Thoracic aorta (tissue), 2 donors: ENCODE measurements around the gene NRCAM. TPM values are rescaled to one million over a fixed set of nuclear protein-coding genes. Genes with fewer than 3 reads are reported as not detected.

Source experiments
- ATAC-seq: fragments of 150-250 bp; one replicate; pipeline ENCODE4 v1.8.0; 2017; ENCODE audit warnings: low read depth; ENCODE audit not compliant: insufficient number of reproducible peaks, low FRiP score
- DNase-seq: peaks from one replicate; pipeline ENCODE4 v3.0.0-alpha.2; 2020; ENCODE audit warnings: low spot score
- H3K27ac ChIP-seq, 2 donors: fragments of 200-600 bp; sonication (generic); 1 replicate in 1 of 2; 2 replicates in 1 of 2; pipeline ENCODE4 v1.5.1; 2016; ENCODE audit warnings: mild to moderate bottlenecking in 2 of 2, moderate library complexity in 2 of 2
- H3K27me3 ChIP-seq: fragments of 200-600 bp; sonication (generic); replicated peaks from 2 replicates; pipeline ENCODE4 v1.6.0; 2016; ENCODE audit warnings: mild to moderate bottlenecking; ENCODE audit not compliant: insufficient read depth
- H3K36me3 ChIP-seq: fragments of 200-600 bp; sonication (generic); one replicate; pipeline ENCODE4 v1.5.1; 2016
- H3K4me1 ChIP-seq, 2 donors: fragments of 200-600 bp; sonication (generic); 1 replicate in 1 of 2; 2 replicates in 1 of 2; pipeline versions ENCODE4 v1.5.1 to v1.6.0; 2016; ENCODE audit warnings: low read depth in 2 of 2, mild to moderate bottlenecking in 1 of 2; ENCODE audit not compliant: control insufficient read depth in 1 of 2
- H3K4me3 ChIP-seq: fragments of 200-600 bp; sonication (generic); 2 replicates; pipeline ENCODE4 v1.5.1; 2016; ENCODE audit warnings: mild to moderate bottlenecking
- H3K9me3 ChIP-seq: fragments of 200-600 bp; sonication (generic); 2 replicates; pipeline ENCODE4 v1.5.1; 2016
- total RNA-seq, 2 donors: library from RNA; depleted of rRNA; stranded (reverse); fragments of >200 nt; gene quantifications; one replicate each; pipeline versions ENCODE4 v1.1.0 to v1.2.3, GENCODE V29; 2016
- TF ChIP-seq, protein P1 (sequence below): fragments of 200-600 bp; sonication (generic); IDR thresholded peaks from one replicate; pipeline ENCODE4 v1.5.1; 2019; ENCODE audit warnings: antibody characterized with exemption

The NRCAM gene
- total RNA-seq, 2 donors from 2014 or later, result 2.4 to 3.3 TPM

DNA sequence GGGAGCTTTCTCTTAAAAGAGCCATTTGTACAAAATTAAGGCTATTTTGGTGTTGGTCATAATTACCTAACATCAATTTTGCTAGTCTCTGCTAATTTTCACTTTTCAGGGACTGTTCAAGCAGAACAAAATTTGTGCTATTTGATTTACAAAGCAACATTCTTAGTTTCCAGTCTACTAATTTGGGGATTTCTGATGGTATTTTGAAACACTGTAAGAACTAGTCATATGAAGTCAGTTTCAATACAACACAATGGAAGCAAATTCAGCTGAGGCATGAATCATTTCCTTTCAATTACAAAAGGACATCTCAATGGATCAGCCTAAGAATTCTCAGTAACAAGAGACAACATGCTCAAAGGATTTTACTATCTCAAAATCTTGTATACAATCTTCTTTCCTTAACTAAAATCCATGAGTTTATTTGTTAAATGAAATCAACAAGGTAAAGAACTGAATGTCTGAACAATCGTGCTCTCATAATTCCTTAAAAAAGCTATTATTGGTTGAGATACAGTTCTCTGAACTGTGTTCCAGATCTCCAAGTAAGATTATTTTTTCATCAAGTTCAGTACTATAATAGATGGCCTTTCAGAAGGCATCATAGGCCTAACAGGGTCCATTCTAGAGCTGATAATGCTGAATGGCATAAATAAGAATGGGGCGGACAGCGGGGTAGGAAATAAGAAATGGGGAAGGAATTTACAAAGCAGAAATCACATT is 144.6 kb downstream of the NRCAM start:
- Histone ChIP-seq H3K4me3 (no peak overlapping the region), H3K9me3 (no peaks in the 10 kb centered on the region), H3K4me1 (no peaks in the 10 kb centered on the region), H3K27me3 (no peaks in the 10 kb centered on the region), H3K36me3 (no peaks in the 10 kb centered on the region), H3K27ac (no peak overlapping the region)
- TF ChIP-seq, protein P1, sequence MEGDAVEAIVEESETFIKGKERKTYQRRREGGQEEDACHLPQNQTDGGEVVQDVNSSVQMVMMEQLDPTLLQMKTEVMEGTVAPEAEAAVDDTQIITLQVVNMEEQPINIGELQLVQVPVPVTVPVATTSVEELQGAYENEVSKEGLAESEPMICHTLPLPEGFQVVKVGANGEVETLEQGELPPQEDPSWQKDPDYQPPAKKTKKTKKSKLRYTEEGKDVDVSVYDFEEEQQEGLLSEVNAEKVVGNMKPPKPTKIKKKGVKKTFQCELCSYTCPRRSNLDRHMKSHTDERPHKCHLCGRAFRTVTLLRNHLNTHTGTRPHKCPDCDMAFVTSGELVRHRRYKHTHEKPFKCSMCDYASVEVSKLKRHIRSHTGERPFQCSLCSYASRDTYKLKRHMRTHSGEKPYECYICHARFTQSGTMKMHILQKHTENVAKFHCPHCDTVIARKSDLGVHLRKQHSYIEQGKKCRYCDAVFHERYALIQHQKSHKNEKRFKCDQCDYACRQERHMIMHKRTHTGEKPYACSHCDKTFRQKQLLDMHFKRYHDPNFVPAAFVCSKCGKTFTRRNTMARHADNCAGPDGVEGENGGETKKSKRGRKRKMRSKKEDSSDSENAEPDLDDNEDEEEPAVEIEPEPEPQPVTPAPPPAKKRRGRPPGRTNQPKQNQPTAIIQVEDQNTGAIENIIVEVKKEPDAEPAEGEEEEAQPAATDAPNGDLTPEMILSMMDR, result no peak
- DNase-seq, result no peak
- no peak for ATAC-seq

DNA sequence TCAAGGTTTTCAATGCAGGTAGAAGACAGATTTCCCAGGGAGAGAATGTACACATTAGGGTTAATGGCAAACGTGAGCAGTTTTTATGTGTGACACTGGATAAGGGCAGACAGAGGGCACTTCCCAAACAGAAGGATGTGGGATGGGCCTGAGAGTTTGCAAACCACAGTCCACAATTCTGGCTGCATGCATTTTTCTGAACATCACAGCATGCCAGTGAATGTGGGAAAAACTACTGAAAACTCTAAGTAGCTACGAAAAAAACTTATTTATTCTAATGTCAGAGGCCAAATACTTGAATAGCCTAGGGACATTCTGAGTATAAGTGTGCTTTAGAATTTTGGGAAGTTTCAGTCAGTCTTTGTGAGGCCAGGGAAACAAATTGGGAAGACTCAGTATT is 145.9 kb downstream of the NRCAM start:
- ATAC-seq (no peak), DNase-seq (no peak)
- Histone ChIP-seq H3K27me3 (no peaks in the 10 kb centered on the region), H3K4me3 (no peak overlapping the region), H3K27ac (no peak overlapping the region), H3K4me1 (no peaks in the 10 kb centered on the region), H3K9me3 (no peaks in the 10 kb centered on the region), H3K36me3 (no peaks in the 10 kb centered on the region)
- TF ChIP-seq, protein P1, result no peak

DNA sequence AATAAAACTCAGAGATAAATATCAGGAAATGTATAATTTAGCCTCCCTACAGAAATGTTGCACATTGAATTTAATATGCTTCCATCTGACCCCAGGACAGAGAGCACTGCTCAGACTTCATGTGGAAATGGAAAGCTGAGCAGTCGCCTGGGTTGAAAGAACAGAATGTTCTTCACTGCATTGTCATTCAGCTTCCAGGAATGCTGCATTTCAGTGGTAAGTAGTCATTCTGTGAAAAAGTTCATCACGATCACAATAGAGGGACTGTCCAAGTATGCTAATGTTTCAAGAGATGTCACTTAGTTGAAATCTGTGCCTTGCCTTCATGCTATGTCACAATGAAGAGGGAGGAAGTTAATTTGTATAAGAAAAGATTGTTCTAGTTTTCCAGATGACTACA is 147.3 kb downstream of the NRCAM start:
- ATAC-seq (no peak), DNase-seq (no peak)
- TF ChIP-seq, protein P1, result no peak
- Histone ChIP-seq H3K4me1 (no peaks in the 10 kb centered on the region), H3K4me3 (no peak overlapping the region), H3K27ac (no peak overlapping the region), H3K9me3 (no peaks in the 10 kb centered on the region), H3K27me3 (no peaks in the 10 kb centered on the region), H3K36me3 (no peaks in the 10 kb centered on the region)

DNA sequence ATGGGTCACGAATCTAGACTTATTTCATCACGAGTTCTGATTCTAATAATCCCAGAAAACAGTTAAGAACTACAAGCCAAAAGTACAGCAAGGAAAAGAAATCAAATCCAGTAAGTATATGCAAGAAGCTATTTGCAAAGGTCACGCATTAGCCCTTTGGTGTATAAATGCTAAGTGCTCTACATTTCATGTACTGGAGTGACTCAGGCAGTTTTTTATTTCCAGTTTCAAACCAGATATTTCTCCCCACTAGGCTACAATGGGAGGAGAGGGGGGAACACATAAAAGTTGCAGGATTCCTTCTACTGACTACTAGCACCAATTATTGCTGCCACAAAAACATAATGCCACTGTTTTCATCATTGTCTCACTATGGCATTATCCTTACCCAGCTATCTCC is 148.0 kb downstream of the NRCAM start:
- Histone ChIP-seq H3K4me3 (no peak overlapping the region), H3K9me3 (no peaks in the 10 kb centered on the region), H3K36me3 (no peaks in the 10 kb centered on the region), H3K4me1 (no peaks in the 10 kb centered on the region), H3K27me3 (no peaks in the 10 kb centered on the region), H3K27ac (no peak overlapping the region)
- no peak for DNase-seq
- TF ChIP-seq, protein P1, result no peak
- no peak for ATAC-seq

DNA sequence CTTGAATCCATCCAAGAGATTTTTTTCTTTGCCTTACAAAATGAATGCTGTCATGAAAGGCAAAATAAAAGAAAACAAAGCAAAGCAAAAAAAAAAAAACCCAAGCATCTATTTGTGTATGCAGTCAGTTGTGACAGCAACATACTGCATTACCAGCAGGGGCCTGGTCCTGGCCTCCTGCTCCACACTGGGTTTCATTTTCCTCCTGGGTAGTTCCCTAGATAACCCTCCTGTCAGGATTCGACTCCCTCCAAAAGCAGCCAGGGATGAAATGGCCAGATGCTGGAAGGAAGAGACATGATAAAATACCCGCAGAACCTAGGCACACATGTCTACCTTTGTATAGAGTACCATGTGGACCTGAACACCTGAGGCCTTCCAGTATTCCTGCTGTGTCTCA is 148.6 kb downstream of the NRCAM start:
- H3K27ac ChIP-seq, result no peak overlapping the region
- no peak overlapping the region for H3K4me3 ChIP-seq
- H3K36me3 ChIP-seq, result no peaks in the 10 kb centered on the region
- no peak for ATAC-seq
- H3K4me1 ChIP-seq, result no peaks in the 10 kb centered on the region
- no peaks in the 10 kb centered on the region for H3K9me3 ChIP-seq
- DNase-seq, result no peak
- H3K27me3 ChIP-seq, result no peaks in the 10 kb centered on the region
- TF ChIP-seq, protein P1, result no peak
